Measurements from ENCODE around the gene PRDM16. TPM values are rescaled to one million over a fixed set of nuclear protein-coding genes. Genes with fewer than 3 reads are reported as not detected.

The PRDM16 gene
- polyA plus RNA-seq, 1 of the 3 experiments (the other 2 are of a cell fraction) = not detected

GRCh38 chr1:3216015-3216391 is 147.0 kb downstream of the PRDM16 start (continued):
- TF ChIP-seq CTCF (IDR thresholded peaks at IDR 0.05) (no peak), MXI1 (IDR thresholded peaks at IDR 0.05; ENCODE audit: low read depth, low read length) (no peak), RXRA (IDR thresholded peaks at IDR 0.05; ENCODE audit: borderline replicate concordance, low read depth) (no peak)

GRCh38 chr1:3217181-3217641 is 148.2 kb downstream of the PRDM16 start:
- DNase-seq = no peak

GRCh38 chr1:3217979-3218679 is 149.1 kb downstream of the PRDM16 start:
- no peaks in the 10 kb centered on the region for H3K9me3 ChIP-seq
- TF ChIP-seq MAX (IDR thresholded peaks at IDR 0.05; ENCODE audit: low read depth) (no peak), FOXM1 (IDR thresholded peaks at IDR 0.05; ENCODE audit: low read depth) (no peak), USF1 (IDR thresholded peaks at IDR 0.05; ENCODE audit: borderline replicate concordance, low read depth) (no peak), CTCF (IDR thresholded peaks at IDR 0.05) (no peak), NRF1 (IDR thresholded peaks at IDR 0.05; ENCODE audit: low read depth, low read length) (no peak), FOXJ3 (CRISPR knock-in tag; IDR thresholded peaks at IDR 0.05) (no peak), RXRA (IDR thresholded peaks at IDR 0.05; ENCODE audit: borderline replicate concordance, low read depth) (no peak), PBX3 (IDR thresholded peaks at IDR 0.05) (no peak), POLR2AphosphoS5 (IDR thresholded peaks at IDR 0.05; ENCODE audit: low read depth, low read length) (no peak), TEAD4 (IDR thresholded peaks at IDR 0.05; ENCODE audit: borderline replicate concordance, insufficient read depth) (no peak), MEF2A (IDR thresholded peaks at IDR 0.05; ENCODE audit: borderline replicate concordance, low read depth) (no peak)

More at GRCh38 chr1:3217181-3217641, 148.2 kb downstream of the PRDM16 start:
- H3K4me3 ChIP-seq (ENCODE audit: low read depth in 2 of 2, low read length in 1 of 2) = no peak overlapping the region
- H3K4me1 ChIP-seq (ENCODE audit: control insufficient read depth in 1 of 2, insufficient read depth in 2 of 2, low read depth in 1 of 2, low read length in 1 of 2) = no peaks in the 10 kb centered on the region; a peak in 1 of 4 replicates
- H3K4me2 ChIP-seq = no peak overlapping the region
- ChIA-PET POLR2A (no interaction called here), CTCF (no interaction called here)
- no peak for TF ChIP-seq SMC3 (IDR thresholded peaks at IDR 0.05; ENCODE audit: low read depth, low read length)
- no peak for TF ChIP-seq MAX (IDR thresholded peaks at IDR 0.05; ENCODE audit: low read depth)
- TF ChIP-seq NFIC (IDR thresholded peaks at IDR 0.05; ENCODE audit: borderline replicate concordance) = no peak
- TF ChIP-seq EZH2phosphoT487 (IDR thresholded peaks at IDR 0.05; ENCODE audit: borderline replicate concordance, low read depth) = no peak
- TF ChIP-seq GATA2 (CRISPR knock-in tag; IDR thresholded peaks at IDR 0.05) = no peak
- no peak for TF ChIP-seq MEF2A (IDR thresholded peaks at IDR 0.05; ENCODE audit: borderline replicate concordance, low read depth)
- no peak for TF ChIP-seq FOXJ3 (CRISPR knock-in tag; IDR thresholded peaks at IDR 0.05)
- TF ChIP-seq POLR2AphosphoS5 (IDR thresholded peaks at IDR 0.05; ENCODE audit: low read depth, low read length) = no peak
- TF ChIP-seq RXRA (IDR thresholded peaks at IDR 0.05; ENCODE audit: borderline replicate concordance, low read depth) = no peak
- no peak for TF ChIP-seq TEAD4 (IDR thresholded peaks at IDR 0.05; ENCODE audit: borderline replicate concordance, insufficient read depth)
- no peak for TF ChIP-seq YY1 (IDR thresholded peaks at IDR 0.05; ENCODE audit: low read depth)
- TF ChIP-seq NRF1 (IDR thresholded peaks at IDR 0.05; ENCODE audit: low read depth, low read length) = no peak
- TF ChIP-seq TAF1 (IDR thresholded peaks at IDR 0.05; ENCODE audit: borderline replicate concordance, low read depth, low read length) = no peak
- no peaks in the 10 kb centered on the region for H3K9me3 ChIP-seq
- H3K9me2 ChIP-seq = no peaks in the 10 kb centered on the region
- H3K27me3 ChIP-seq (ENCODE audit: insufficient read depth) = no peaks in the 10 kb centered on the region; the same call in 1 of the 2 replicates
- no peak overlapping the region for H3K27ac ChIP-seq (ENCODE audit: low read depth in 2 of 2, low read length in 1 of 2)
- H3K9ac ChIP-seq = no peak overlapping the region
- H3F3A ChIP-seq (replicated peaks; ENCODE audit: insufficient read depth) = no peaks in the 10 kb centered on the region
- no peaks in the 10 kb centered on the region for H3K79me2 ChIP-seq (ENCODE audit: insufficient read depth)
- WGBS (ENCODE audit: low lambda C conversion rate) = 20% methylated on average over 1 of the region's 15 CpGs
- H2AFZ ChIP-seq (ENCODE audit: low read depth) = no peak overlapping the region
- no peaks in the 10 kb centered on the region for H3K36me3 ChIP-seq (replicated peaks in 1 of 2; ENCODE audit: control insufficient read depth in 1 of 2, insufficient read depth in 2 of 2, low read length in 1 of 2)
- no peaks in the 10 kb centered on the region for H4K20me1 ChIP-seq (ENCODE audit: insufficient read depth)

More at GRCh38 chr1:3217979-3218679, 149.1 kb downstream of the PRDM16 start:
- no peak overlapping the region for H3K27ac ChIP-seq (ENCODE audit: low read depth in 2 of 2, low read length in 1 of 2)
- no peak overlapping the region for H3K9ac ChIP-seq
- H3K27me3 ChIP-seq (ENCODE audit: insufficient read depth) = no peaks in the 10 kb centered on the region; the same call in 1 of the 2 replicates
- no peak overlapping the region for H3K4me2 ChIP-seq
- no peaks in the 10 kb centered on the region for H4K20me1 ChIP-seq (ENCODE audit: insufficient read depth)
- H3F3A ChIP-seq (replicated peaks; ENCODE audit: insufficient read depth) = no peaks in the 10 kb centered on the region
- DNase-seq = no peak
- H2AFZ ChIP-seq (ENCODE audit: low read depth) = no peak overlapping the region
- 6% methylated on average over 18 of the region's 23 CpGs for WGBS (ENCODE audit: low lambda C conversion rate)
- H3K36me3 ChIP-seq (replicated peaks in 1 of 2; ENCODE audit: control insufficient read depth in 1 of 2, insufficient read depth in 2 of 2, low read length in 1 of 2) = no peaks in the 10 kb centered on the region
- no peaks in the 10 kb centered on the region; a peak in 1 of 4 replicates for H3K4me1 ChIP-seq (ENCODE audit: control insufficient read depth in 1 of 2, insufficient read depth in 2 of 2, low read depth in 1 of 2, low read length in 1 of 2)
- ChIA-PET POLR2A (no interaction called here), CTCF (interaction anchor here (0.6 to 1.0 kb wide), 2 partner anchors 26 to 396 kb away, joined by 3 read pairs; no protein-coding TSS in a partner anchor)
- no peak overlapping the region for H3K4me3 ChIP-seq (ENCODE audit: low read depth in 2 of 2, low read length in 1 of 2)
- no peaks in the 10 kb centered on the region for H3K79me2 ChIP-seq (ENCODE audit: insufficient read depth)
- no peaks in the 10 kb centered on the region for H3K9me2 ChIP-seq

Data from SK-N-SH (cell line).